ENCODE results near the gene ENTHD1.

ENTHD1 gene

DNA sequence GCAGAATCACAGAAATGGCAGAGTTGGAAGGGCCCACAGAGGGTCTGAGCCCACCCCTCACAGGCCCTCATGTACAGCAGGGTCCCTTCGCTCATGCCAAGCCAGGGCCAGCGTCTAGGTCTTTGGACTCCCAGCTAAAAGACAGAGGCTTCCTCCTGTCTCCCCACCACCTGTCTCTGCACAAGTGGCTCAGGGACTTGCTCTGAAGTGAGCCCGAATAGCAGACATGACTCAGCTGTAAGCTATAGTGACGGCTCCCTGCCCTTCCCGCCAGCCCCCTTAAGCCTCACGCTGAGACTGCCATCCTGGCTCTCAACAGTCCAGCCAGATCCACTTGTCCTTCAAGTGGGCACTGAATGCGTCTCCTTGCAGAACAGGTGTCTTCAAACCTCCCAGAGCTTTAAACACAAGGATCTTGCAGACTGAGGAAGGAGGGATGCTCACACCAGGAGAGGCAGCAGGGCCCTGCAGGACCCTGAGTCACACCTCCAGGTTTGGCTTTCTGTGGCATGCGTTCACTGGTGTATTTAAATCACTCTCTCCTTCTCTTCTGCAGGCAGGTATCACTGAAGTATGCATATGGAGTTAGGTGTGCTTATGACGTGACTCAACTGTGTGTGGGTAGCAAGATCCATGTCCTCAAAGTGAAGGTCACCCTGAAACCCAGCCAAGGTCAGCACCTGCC lies 168.1 kb downstream of the ENTHD1 start:
- TF ChIP-seq CREB1 (IDR thresholded peaks at IDR 0.05; ENCODE audit: low read depth) = no peak
- TF ChIP-seq EGR1 (IDR thresholded peaks at IDR 0.05) = no peak
- no peak for TF ChIP-seq RAD21 (IDR thresholded peaks at IDR 0.05; ENCODE audit: low read depth)
- TF ChIP-seq NFIC (IDR thresholded peaks at IDR 0.05) = no peak
- no peak for TF ChIP-seq YY1 (IDR thresholded peaks at IDR 0.05; ENCODE audit: low read depth)
- TF ChIP-seq TEAD4 (IDR thresholded peaks at IDR 0.05) = no peak
- TF ChIP-seq USF1 (IDR thresholded peaks at IDR 0.05) = no peak
- no peak for TF ChIP-seq ZBTB7A (IDR thresholded peaks at IDR 0.05; ENCODE audit: low read depth)
- TF ChIP-seq, protein P1, sequence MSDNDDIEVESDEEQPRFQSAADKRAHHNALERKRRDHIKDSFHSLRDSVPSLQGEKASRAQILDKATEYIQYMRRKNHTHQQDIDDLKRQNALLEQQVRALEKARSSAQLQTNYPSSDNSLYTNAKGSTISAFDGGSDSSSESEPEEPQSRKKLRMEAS (IDR thresholded peaks at IDR 0.05) = no peak
- no peak for TF ChIP-seq FOXM1 (IDR thresholded peaks at IDR 0.05; ENCODE audit: borderline replicate concordance, low read depth)
- no peak for TF ChIP-seq CEBPB (IDR thresholded peaks at IDR 0.05)
- TF ChIP-seq TCF12 (IDR thresholded peaks at IDR 0.05; ENCODE audit: low read depth) = no peak
- TF ChIP-seq REST (IDR thresholded peaks at IDR 0.05; ENCODE audit: low read depth) = no peak

- TF ChIP-seq TCF12 (IDR thresholded peaks at IDR 0.05; ENCODE audit: low read depth) (no peak), EGR1 (IDR thresholded peaks at IDR 0.05) (no peak), USF1 (IDR thresholded peaks at IDR 0.05) (no peak), REST (IDR thresholded peaks at IDR 0.05; ENCODE audit: low read depth) (no peak), RAD21 (IDR thresholded peaks at IDR 0.05; ENCODE audit: low read depth) (no peak), TAF1 (IDR thresholded peaks at IDR 0.05; ENCODE audit: low read depth) (no peak), ZBTB7A (IDR thresholded peaks at IDR 0.05; ENCODE audit: low read depth) (no peak), CEBPB (IDR thresholded peaks at IDR 0.05) (no peak), EP300 (IDR thresholded peaks at IDR 0.05; ENCODE audit: borderline replicate concordance) (no peak), YY1 (IDR thresholded peaks at IDR 0.05; ENCODE audit: low read depth) (no peak), FOXM1 (IDR thresholded peaks at IDR 0.05; ENCODE audit: borderline replicate concordance, low read depth) (no peak), CREB1 (IDR thresholded peaks at IDR 0.05; ENCODE audit: low read depth) (no peak)
- TF ChIP-seq, protein P1 (IDR thresholded peaks at IDR 0.05) = no peak
Observed at GRCh38 chr22:39724857-39725256, 168.7 kb downstream of the ENTHD1 start.

DNA sequence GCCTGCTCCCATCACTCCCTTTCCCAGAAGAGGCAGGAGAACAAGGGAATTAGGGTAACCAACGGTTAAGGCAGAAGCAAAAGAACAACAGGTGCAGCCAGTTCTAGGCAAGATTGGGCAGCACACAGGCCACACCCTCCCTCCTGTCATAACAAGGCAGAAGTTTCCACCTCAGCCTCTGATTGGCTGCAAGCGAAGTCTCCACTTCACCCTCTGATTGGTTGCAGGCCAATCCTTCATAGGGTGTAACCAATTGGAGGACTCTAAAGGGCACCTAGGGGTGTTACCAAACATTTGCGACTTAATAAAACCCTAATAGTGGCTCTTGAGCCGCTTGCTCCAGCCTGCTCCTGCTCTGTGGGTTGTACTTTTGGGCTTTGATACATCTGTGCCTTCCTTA lies 169.2 kb downstream of the ENTHD1 start:
- TF ChIP-seq REST (IDR thresholded peaks at IDR 0.05; ENCODE audit: low read depth) (no peak), EP300 (IDR thresholded peaks at IDR 0.05; ENCODE audit: borderline replicate concordance) (no peak), ZBTB7A (IDR thresholded peaks at IDR 0.05; ENCODE audit: low read depth) (no peak), YY1 (IDR thresholded peaks at IDR 0.05; ENCODE audit: low read depth) (no peak), TCF12 (IDR thresholded peaks at IDR 0.05; ENCODE audit: low read depth) (no peak), TAF1 (IDR thresholded peaks at IDR 0.05; ENCODE audit: low read depth) (no peak)
- TF ChIP-seq, protein P1 (IDR thresholded peaks at IDR 0.05) = no peak

- TF ChIP-seq CREB1 (IDR thresholded peaks at IDR 0.05; ENCODE audit: low read depth) (no peak), EP300 (IDR thresholded peaks at IDR 0.05; ENCODE audit: borderline replicate concordance) (no peak), TEAD4 (IDR thresholded peaks at IDR 0.05) (no peak), EGR1 (IDR thresholded peaks at IDR 0.05) (no peak), FOXM1 (IDR thresholded peaks at IDR 0.05; ENCODE audit: borderline replicate concordance, low read depth) (no peak), TCF12 (IDR thresholded peaks at IDR 0.05; ENCODE audit: low read depth) (no peak), USF1 (IDR thresholded peaks at IDR 0.05) (no peak), REST (IDR thresholded peaks at IDR 0.05; ENCODE audit: low read depth) (no peak), YY1 (IDR thresholded peaks at IDR 0.05; ENCODE audit: low read depth) (no peak), TAF1 (IDR thresholded peaks at IDR 0.05; ENCODE audit: low read depth) (no peak), ZBTB7A (IDR thresholded peaks at IDR 0.05; ENCODE audit: low read depth) (no peak), CEBPB (IDR thresholded peaks at IDR 0.05) (no peak), RAD21 (IDR thresholded peaks at IDR 0.05; ENCODE audit: low read depth) (no peak), NFIC (IDR thresholded peaks at IDR 0.05) (no peak)
- TF ChIP-seq, protein P1 (IDR thresholded peaks at IDR 0.05) = no peak
Observed at GRCh38 chr22:39723899-39724351, 169.6 kb downstream of the ENTHD1 start.
